Stomach (tissue), 9 donors: ENCODE measurements around the gene PRKCB. TPM values are rescaled to one million over a fixed set of nuclear protein-coding genes. Genes with fewer than 3 reads are reported as not detected.

Experiments
- DNase-seq, 2 donors: peaks; one replicate each; pipeline versions ENCODE4 v3.0.0 to v3.0.0-alpha.2; 2013 to 2019
- H3K27ac ChIP-seq, 5 donors: fragments of 200-600 bp in 4 of 5; sonication (generic) in 4 of 5; one replicate each; pipeline ENCODE4 v1.5.1; 2013 to 2019; ENCODE audit warnings: mild to moderate bottlenecking in 1 of 5, moderate library complexity in 1 of 5
- H3K27me3 ChIP-seq, 3 donors: fragments of 200-600 bp; sonication (generic); one replicate each; pipeline ENCODE4 v1.5.1; 2017 to 2019; ENCODE audit warnings: mixed run types in 1 of 3
- H3K36me3 ChIP-seq, 4 donors: fragments of 200-600 bp; sonication (generic); 1 replicate in 3 of 4; 2 replicates in 1 of 4; pipeline ENCODE4 v1.5.1; 2016 to 2019
- H3K4me1 ChIP-seq, 4 donors: fragments of 200-600 bp; sonication (generic); one replicate each; pipeline ENCODE4 v1.5.1; 2016 to 2019
- H3K4me3 ChIP-seq, 4 donors: fragments of 200-600 bp; sonication (generic) in 3 of 4; one replicate each; pipeline ENCODE4 v1.5.1; 2016 to 2019; ENCODE audit warnings: mild to moderate bottlenecking in 1 of 4
- H3K9me3 ChIP-seq, 4 donors: fragments of 200-600 bp; sonication (generic); one replicate each; pipeline ENCODE4 v1.5.1; 2016 to 2019
- CTCF ChIP-seq, 7 experiments: fragments of 450-650 bp in 4 of 7; fragments of 200-600 bp in 3 of 7; sonication (generic) in 3 of 7; IDR thresholded peaks; one replicate each; pipeline ENCODE4 v1.5.1; 2016 to 2019; ENCODE audit warnings: antibody characterized with exemption in 7 of 7, control low read depth in 2 of 7, mild to moderate bottlenecking in 1 of 7
- EP300 ChIP-seq: sonication (generic); formaldehyde crosslinking; IDR thresholded peaks from one replicate; pipeline ENCODE4 v1.6.1; 2017; ENCODE audit warnings: antibody characterized with exemption
- POLR2A ChIP-seq, 4 donors: fragments of 450-650 bp; IDR thresholded peaks; one replicate each; pipeline ENCODE4 v1.6.1; 2016; ENCODE audit warnings: antibody characterized with exemption in 4 of 4, control low read depth in 2 of 4, mild to moderate bottlenecking in 1 of 4, moderate library complexity in 1 of 4
- POLR2AphosphoS5 ChIP-seq, 3 donors: sonication (generic); formaldehyde crosslinking; IDR thresholded peaks; one replicate each; pipeline ENCODE4 v1.6.1; 2016; ENCODE audit warnings: antibody characterized with exemption in 3 of 3
- WGBS, 5 donors: extraction: QIAGEN DNeasy Blood & Tissue Kit in 3 of 5; methylation state at CpG; one replicate each; pipeline versions ENCODE4 v1.1.5 to v1.1.7; 2013 to 2018; 5-methylcytosine and 5-hydroxymethylcytosine counted together
- intact Hi-C: fragments of 100-400 bp; cut with DNase I; formaldehyde crosslinking; loops from one replicate; pipeline ENCODE4 v1.15.1; 2023; ENCODE audit warnings: low total_unique reads
- polyA plus RNA-seq, 3 donors: library from polyadenylated mRNA; stranded (reverse); fragments of 200-250 nt; gene quantifications; one replicate each; pipeline ENCODE4 v1.2.3, GENCODE V29; 2013
- total RNA-seq, 5 donors: library from RNA; depleted of rRNA; stranded (reverse); fragments of >200 nt; gene quantifications; one replicate each; pipeline versions ENCODE4 v1.1.0 to v1.2.3, GENCODE V29; 2014 to 2016
- donor health status: healthy with polysubstance abuse.
- donor health status: Bipolar disorder and iron deficiency.
- donor health status: healthy.

Gene PRKCB
- total and polyA plus RNA-seq, 8 donors = 1.1 to 49.6 (median 14.7) TPM

- 53 to 81% (median 76%) methylated on average over 2 of the region's 2 CpGs for WGBS, 5 donors
- intact Hi-C loops = no loop called here
- no peak for TF ChIP-seq CTCF (IDR thresholded peaks at IDR 0.05)
- TF ChIP-seq POLR2A (IDR thresholded peaks at IDR 0.05) = no peak
- TF ChIP-seq POLR2AphosphoS5 (IDR thresholded peaks at IDR 0.05) = no peak
- TF ChIP-seq EP300 = no peak
These were observed 279.1 kb downstream of the PRKCB start for GRCh38 chr16:24114876-24115275.

GRCh38 chr16:24116046-24116776 lies 280.4 kb downstream of the PRKCB start:
- H3K9me3 ChIP-seq = no peaks in the 10 kb centered on the region
- no peak for TF ChIP-seq EP300
- no peak for TF ChIP-seq POLR2AphosphoS5 (IDR thresholded peaks at IDR 0.05)
- TF ChIP-seq POLR2A (IDR thresholded peaks at IDR 0.05) = no peak
- no peak for TF ChIP-seq CTCF (IDR thresholded peaks at IDR 0.05)
- no peaks in the 10 kb centered on the region for H3K27me3 ChIP-seq
- DNase-seq = peak in 1 of 2 donors; percentile 3
- H3K4me1 ChIP-seq = no peaks in the 10 kb centered on the region
- H3K36me3 ChIP-seq = peaks cover 0 to 11% (median 2%) of the 10 kb centered on the region in 4 donors
- intact Hi-C loops = no loop called here
- H3K27ac ChIP-seq = peak overlapping the region in 1 of 5 donors; percentile 8
- H3K4me3 ChIP-seq = no peak overlapping the region
- 84 to 89% (median 84%) methylated on average over 10 of the region's 10 CpGs for WGBS, 5 donors

More at GRCh38 chr16:24114876-24115275, 279.1 kb downstream of the PRKCB start:
- Histone ChIP-seq H3K4me3 (no peak overlapping the region), H3K9me3 (no peaks in the 10 kb centered on the region), H3K36me3 (peaks cover 0 to 11% (median 2%) of the 10 kb centered on the region in 4 donors), H3K27me3 (no peaks in the 10 kb centered on the region), H3K27ac (no peak overlapping the region), H3K4me1 (no peaks in the 10 kb centered on the region)
- no peak for DNase-seq

GRCh38 chr16:24116989-24117388 lies 281.2 kb downstream of the PRKCB start:
- intact Hi-C loops = no loop called here
- Histone ChIP-seq H3K4me3 (no peak overlapping the region), H3K27ac (peak overlapping the region in 1 of 5 donors; percentile 8), H3K27me3 (no peaks in the 10 kb centered on the region), H3K36me3 (peaks cover 0 to 11% (median 2%) of the 10 kb centered on the region in 4 donors), H3K9me3 (no peaks in the 10 kb centered on the region), H3K4me1 (no peaks in the 10 kb centered on the region)
- DNase-seq = no peak
- WGBS, 5 donors = 56 to 73% (median 71%) methylated on average over 9 of the region's 9 CpGs
- TF ChIP-seq POLR2AphosphoS5 (IDR thresholded peaks at IDR 0.05) (no peak), POLR2A (IDR thresholded peaks at IDR 0.05) (no peak), CTCF (IDR thresholded peaks at IDR 0.05) (no peak), EP300 (no peak)

- TF ChIP-seq POLR2AphosphoS5 (IDR thresholded peaks at IDR 0.05) (no peak), EP300 (no peak), CTCF (IDR thresholded peaks at IDR 0.05) (no peak), POLR2A (IDR thresholded peaks at IDR 0.05) (no peak)
- Histone ChIP-seq H3K27me3 (no peaks in the 10 kb centered on the region), H3K4me1 (no peaks in the 10 kb centered on the region), H3K27ac (no peak overlapping the region), H3K9me3 (no peaks in the 10 kb centered on the region), H3K4me3 (no peak overlapping the region), H3K36me3 (peaks cover 0 to 11% (median 2%) of the 10 kb centered on the region in 4 donors)
- 69 to 75% (median 70%) methylated on average over 8 of the region's 8 CpGs for WGBS, 5 donors
- no peak for DNase-seq
- intact Hi-C loops = no loop called here
These were observed 281.9 kb downstream of the PRKCB start for GRCh38 chr16:24117680-24118079.
